Adipocyte (in vitro differentiated cells): ENCODE results near the gene RFWD3.
A peak's percentile ranks its signal among the peaks of the same experiment; 100 is the strongest.
"Not testable (repeated sequence)": the region's sequence is repeated elsewhere in the genome, so short reads cannot be mapped to it uniquely, and the experiment has no call there.

ENCODE experiments used
- DNase-seq: peaks from one replicate; pipeline ENCODE4 v3.0.0-alpha.2; 2015; ENCODE audit warnings: low read depth
- H3K27me3 ChIP-seq: replicated peaks from 2 replicates; pipeline ENCODE4 v1.7.0; 2013; ENCODE audit warnings: mild to moderate bottlenecking, low read length, moderate library complexity; ENCODE audit not compliant: control insufficient read depth, insufficient read depth
- H3K36me3 ChIP-seq: 2 replicates; pipeline ENCODE4 v1.7.0; 2013; ENCODE audit warnings: low read length, mild to moderate bottlenecking, moderate library complexity; ENCODE audit not compliant: control insufficient read depth, insufficient read depth, severe bottlenecking
- H3K4me1 ChIP-seq: 2 replicates; pipeline ENCODE4 v1.7.0; 2013; ENCODE audit warnings: mild to moderate bottlenecking, low read length, moderate library complexity; ENCODE audit not compliant: control insufficient read depth, insufficient read depth
- H3K4me3 ChIP-seq: 2 replicates; pipeline ENCODE4 v1.7.0; 2013; ENCODE audit warnings: mild to moderate bottlenecking, low read length, moderate library complexity
- H3K9ac ChIP-seq: 2 replicates; pipeline ENCODE4 v1.7.0; 2013; ENCODE audit warnings: mild to moderate bottlenecking, low read length, moderate library complexity
- H3K9me3 ChIP-seq: 2 replicates; pipeline ENCODE4 v1.7.0; 2013; ENCODE audit warnings: mild to moderate bottlenecking, low read length, moderate library complexity; ENCODE audit not compliant: control insufficient read depth

Gene RFWD3

GRCh38 chr16:74695450-74696422 is 29.1 kb upstream of the RFWD3 start:
- Histone ChIP-seq H3K9me3 (no peaks in the 10 kb centered on the region), H3K9ac (peak overlapping the region; percentile 80), H3K36me3 (peaks cover 4% of the 10 kb centered on the region), H3K4me1 (peaks cover 19% of the 10 kb centered on the region), H3K27me3 (no peaks in the 10 kb centered on the region), H3K4me3 (peak overlapping the region; percentile 82)
- DNase-seq = peak; percentile 93

GRCh38 chr16:74691093-74691855 is 24.6 kb upstream of the RFWD3 start:
- Histone ChIP-seq H3K4me3 (no peak overlapping the region), H3K9me3 (no peaks in the 10 kb centered on the region), H3K9ac (no peak overlapping the region), H3K36me3 (peaks cover 8% of the 10 kb centered on the region), H3K27me3 (no peaks in the 10 kb centered on the region), H3K4me1 (peaks cover 10% of the 10 kb centered on the region)
- peak; percentile 74 for DNase-seq

GRCh38 chr16:74682556-74682955 is 15.9 kb upstream of the RFWD3 start:
- Histone ChIP-seq H3K9ac (no peak overlapping the region), H3K4me1 (peaks cover 18% of the 10 kb centered on the region), H3K9me3 (no peaks in the 10 kb centered on the region), H3K4me3 (no peak overlapping the region), H3K27me3 (no peaks in the 10 kb centered on the region), H3K36me3 (peaks cover 17% of the 10 kb centered on the region)
- no peak for DNase-seq

- H3K4me1 ChIP-seq = peaks cover 18% of the 10 kb centered on the region
- H3K9me3 ChIP-seq = no peaks in the 10 kb centered on the region
- no peak overlapping the region for H3K9ac ChIP-seq
- no peak overlapping the region for H3K4me3 ChIP-seq
- H3K27me3 ChIP-seq = no peaks in the 10 kb centered on the region
- H3K36me3 ChIP-seq = peaks cover 19% of the 10 kb centered on the region
- no peak for DNase-seq
These were observed 14.0 kb upstream of the RFWD3 start for GRCh38 chr16:74680681-74681080.

GRCh38 chr16:74679983-74680382 is 13.3 kb upstream of the RFWD3 start:
- Histone ChIP-seq H3K27me3 (no peaks in the 10 kb centered on the region), H3K36me3 (peaks cover 17% of the 10 kb centered on the region)

GRCh38 chr16:74677868-74678267 is 11.2 kb upstream of the RFWD3 start:
- peaks cover 30% of the 10 kb centered on the region for H3K36me3 ChIP-seq
- H3K9me3 ChIP-seq = no peaks in the 10 kb centered on the region
- no peak for DNase-seq
- H3K4me1 ChIP-seq = peaks cover 18% of the 10 kb centered on the region
- H3K4me3 ChIP-seq = no peak overlapping the region
- no peak overlapping the region for H3K9ac ChIP-seq
- H3K27me3 ChIP-seq = no peaks in the 10 kb centered on the region

More at GRCh38 chr16:74679983-74680382, 13.3 kb upstream of the RFWD3 start:
- Histone ChIP-seq H3K4me3 (no peak overlapping the region), H3K9ac (no peak overlapping the region), H3K9me3 (no peaks in the 10 kb centered on the region), H3K4me1 (peaks cover 18% of the 10 kb centered on the region)
- no peak for DNase-seq

- no peaks in the 10 kb centered on the region for H3K27me3 ChIP-seq
- H3K9ac ChIP-seq = no peak overlapping the region
- H3K9me3 ChIP-seq = no peaks in the 10 kb centered on the region
- DNase-seq = no peak
- peaks cover 40% of the 10 kb centered on the region for H3K36me3 ChIP-seq
- H3K4me3 ChIP-seq = no peak overlapping the region
- no peaks in the 10 kb centered on the region for H3K4me1 ChIP-seq
These were observed 7.2 kb upstream of the RFWD3 start for GRCh38 chr16:74673876-74674275.

GRCh38 chr16:74668877-74669276 is 2.2 kb upstream of the RFWD3 start:
- H3K27me3 ChIP-seq, DNase-seq: not testable (repeated sequence)

GRCh38 chr16:74667255-74667700 is 601 bp upstream of the RFWD3 start:
- Histone ChIP-seq H3K9me3 (no peaks in the 10 kb centered on the region), H3K4me1 (peaks cover 2% of the 10 kb centered on the region), H3K27me3 (no peaks in the 10 kb centered on the region), H3K4me3 (peak overlapping the region; percentile 93), H3K9ac (peak overlapping the region; percentile 73), H3K36me3 (peaks cover 30% of the 10 kb centered on the region)
- peak; percentile 66 for DNase-seq

More at GRCh38 chr16:74668877-74669276, 2.2 kb upstream of the RFWD3 start:
- peaks cover 36% of the 10 kb centered on the region for H3K36me3 ChIP-seq
- H3K9ac ChIP-seq, H3K4me3 ChIP-seq, H3K9me3 ChIP-seq, H3K4me1 ChIP-seq: not testable (repeated sequence)

- Histone ChIP-seq H3K27me3 (no peaks in the 10 kb centered on the region), H3K4me3 (peak overlapping the region; percentile 93), H3K9me3 (no peaks in the 10 kb centered on the region), H3K4me1 (peaks cover 2% of the 10 kb centered on the region), H3K36me3 (peaks cover 24% of the 10 kb centered on the region), H3K9ac (peak overlapping the region; percentile 89)
- no peak for DNase-seq
These were observed 661 bp downstream of the RFWD3 start for GRCh38 chr16:74666010-74666421.

GRCh38 chr16:74661064-74661463 is 5.6 kb downstream of the RFWD3 start:
- no peak for DNase-seq
- H3K4me3 ChIP-seq = no peak overlapping the region
- H3K9me3 ChIP-seq = no peaks in the 10 kb centered on the region
- peaks cover 7% of the 10 kb centered on the region for H3K4me1 ChIP-seq
- H3K9ac ChIP-seq = no peak overlapping the region
- peaks cover 53% of the 10 kb centered on the region for H3K36me3 ChIP-seq
- no peaks in the 10 kb centered on the region for H3K27me3 ChIP-seq
